ENCODE measurements around the gene CSRP3.

- TF ChIP-seq CTCF (conservative IDR thresholded peaks at IDR 0.05 in 1 of 2, IDR thresholded peaks at IDR 0.05 in 1 of 2; ENCODE audit: low read depth in 1 of 2, low read length in 2 of 2) (no peak), EZH2 (IDR thresholded peaks at IDR 0.05; ENCODE audit: low read length, missing control alignments) (no peak)
Measured at GRCh38 chr11:19225123-19225522, 23.3 kb upstream of the CSRP3 start.

Measured in fibroblast of lung (primary cell).